Activated T-cell treated with anti-CD3 and anti-CD28 coated beads, Interleukin-2, amount 50 U/mL, for 4 hours (primary cell): Measurements from ENCODE around the gene PPM1G. TPM values are rescaled to one million over a fixed set of nuclear protein-coding genes. Genes with fewer than 3 reads are reported as not detected.
A peak's percentile ranks its signal among the peaks of the same experiment; 100 is the strongest.
"Not testable (repeated sequence)": the region's sequence is repeated elsewhere in the genome, so short reads cannot be mapped to it uniquely, and the experiment has no call there.

Experiments
- ATAC-seq, 2 donors: fragments of 200-7000 bp; cut with Tn5 transposase; one replicate each; pipeline ENCODE4 v1.10.0; 2021
- DNase-seq: peaks from one replicate; pipeline ENCODE4 v3.0.0-alpha.2; 2020
- H3K27me3 Mint-ChIP-seq: one replicate; pipeline ENCODE4 v1.8.0; 2021; ENCODE audit warnings: low read depth, mixed read lengths
- H3K36me3 Mint-ChIP-seq: one replicate; pipeline ENCODE4 v1.8.0; 2022; ENCODE audit warnings: mixed read lengths; ENCODE audit not compliant: insufficient read depth
- H3K4me1 Mint-ChIP-seq: one replicate; pipeline ENCODE4 v1.8.0; 2021; ENCODE audit warnings: low read depth, mixed read lengths
- H3K4me3 Mint-ChIP-seq: one replicate; pipeline ENCODE4 v1.8.0; 2021; ENCODE audit warnings: mild to moderate bottlenecking, moderate library complexity, mixed read lengths
- H3K9me3 Mint-ChIP-seq: one replicate; pipeline ENCODE4 v1.8.0; 2021; ENCODE audit warnings: mixed read lengths
- total RNA-seq, 3 donors: library from RNA; stranded (reverse); gene quantifications; one replicate each; pipeline ENCODE4 v1.2.1, GENCODE V29; 2021

PPM1G gene
- total RNA-seq, 3 donors from 2014 or later = 177 to 208 (median 186) TPM

GRCh38 chr2:27373567-27373966 lies 35.8 kb downstream of the PPM1G start:
- DNase-seq = no peak
- Mint-ChIP-seq H3K4me3 (no peak overlapping the region), H3K9me3 (no peaks in the 10 kb centered on the region), H3K36me3 (peaks cover 50% of the 10 kb centered on the region), H3K4me1 (peaks cover 33% of the 10 kb centered on the region), H3K27me3 (no peaks in the 10 kb centered on the region)
- no peak for ATAC-seq

- DNase-seq = no peak
- Mint-ChIP-seq H3K27me3 (no peaks in the 10 kb centered on the region), H3K4me1 (peaks cover 38% of the 10 kb centered on the region), H3K4me3 (peak overlapping the region; percentile 55), H3K9me3 (no peaks in the 10 kb centered on the region), H3K36me3 (peaks cover 56% of the 10 kb centered on the region)
- ATAC-seq = no peak
These were observed 36.5 kb downstream of the PPM1G start for GRCh38 chr2:27372937-27373336.

GRCh38 chr2:27370816-27371620 lies 38.4 kb downstream of the PPM1G start:
- peaks cover 46% of the 10 kb centered on the region for H3K4me1 Mint-ChIP-seq
- H3K4me3 Mint-ChIP-seq = peak overlapping the region; percentile 82
- H3K36me3 Mint-ChIP-seq = peaks cover 52% of the 10 kb centered on the region
- H3K9me3 Mint-ChIP-seq = no peaks in the 10 kb centered on the region
- DNase-seq (no peak), ATAC-seq (peak; percentile 16)
- no peaks in the 10 kb centered on the region for H3K27me3 Mint-ChIP-seq

GRCh38 chr2:27370026-27370815 lies 39.2 kb downstream of the PPM1G start, which contains the start of the genes EIF2B4 and SNX17:
TSS of gene EIF2B4 (minus strand) at chr2:27370338. CDS start at chr2:27370314, 24 bp downstream.
TSS of gene SNX17 (plus strand) at chr2:27370616. CDS start at chr2:27370744, 128 bp downstream.
- DNase-seq = peak; percentile 99

GRCh38 chr2:27369471-27370025 lies 39.8 kb downstream of the PPM1G start:
- H3K36me3 Mint-ChIP-seq = peaks cover 44% of the 10 kb centered on the region
- H3K4me3 Mint-ChIP-seq = peak overlapping the region; percentile 82
- H3K9me3 Mint-ChIP-seq = no peaks in the 10 kb centered on the region
- ATAC-seq (peak in 1 of 2 donors; percentile 13), DNase-seq (no peak)
- H3K4me1 Mint-ChIP-seq = peaks cover 45% of the 10 kb centered on the region
- no peaks in the 10 kb centered on the region for H3K27me3 Mint-ChIP-seq

More at GRCh38 chr2:27370026-27370815, 39.2 kb downstream of the PPM1G start, which contains the start of the genes EIF2B4 and SNX17:
- H3K36me3 Mint-ChIP-seq = peaks cover 47% of the 10 kb centered on the region
- peaks cover 46% of the 10 kb centered on the region for H3K4me1 Mint-ChIP-seq
- peak; percentile 94 to 96 for ATAC-seq
- H3K9me3 Mint-ChIP-seq = no peaks in the 10 kb centered on the region
- H3K27me3 Mint-ChIP-seq = no peaks in the 10 kb centered on the region
- H3K4me3 Mint-ChIP-seq = peak within 1 kb of the TSS; percentile 82

- Mint-ChIP-seq H3K9me3 (no peaks in the 10 kb centered on the region), H3K4me1 (peaks cover 16% of the 10 kb centered on the region), H3K36me3 (peaks cover 32% of the 10 kb centered on the region), H3K27me3 (no peaks in the 10 kb centered on the region), H3K4me3 (no peak overlapping the region)
- DNase-seq (no peak), ATAC-seq (no peak)
These were observed 45.5 kb downstream of the PPM1G start for GRCh38 chr2:27363933-27364332.

GRCh38 chr2:27362678-27363420 lies 46.5 kb downstream of the PPM1G start:
- H3K27me3 Mint-ChIP-seq = no peaks in the 10 kb centered on the region
- no peak for DNase-seq
- ATAC-seq = no peak
- H3K9me3 Mint-ChIP-seq = no peaks in the 10 kb centered on the region
- peaks cover 26% of the 10 kb centered on the region for H3K36me3 Mint-ChIP-seq
- peaks cover 14% of the 10 kb centered on the region for H3K4me1 Mint-ChIP-seq
- H3K4me3 Mint-ChIP-seq = no peak overlapping the region

- Mint-ChIP-seq H3K4me3 (peak within 1 kb of the TSS; percentile 99), H3K9me3 (no peaks in the 10 kb centered on the region), H3K36me3 (peaks cover 9% of the 10 kb centered on the region), H3K4me1 (peaks cover 42% of the 10 kb centered on the region), H3K27me3 (no peaks in the 10 kb centered on the region)
- DNase-seq (peak; percentile 91), ATAC-seq (peak; percentile 83 to 84)
These were observed 52.8 kb downstream of the PPM1G start, which contains the start of gene GTF3C2 for GRCh38 chr2:27356382-27357181. TSS of gene GTF3C2 (minus strand) at chr2:27356764. CDS start at chr2:27343554, 13,210 bp downstream.

GRCh38 chr2:27356056-27356381 lies 53.4 kb downstream of the PPM1G start:
- DNase-seq = no peak
- peaks cover 9% of the 10 kb centered on the region for H3K36me3 Mint-ChIP-seq
- H3K4me3 Mint-ChIP-seq = peak overlapping the region; percentile 99
- H3K9me3 Mint-ChIP-seq = no peaks in the 10 kb centered on the region
- H3K4me1 Mint-ChIP-seq = peaks cover 45% of the 10 kb centered on the region
- ATAC-seq = peak; percentile 28 to 29
- no peaks in the 10 kb centered on the region for H3K27me3 Mint-ChIP-seq

GRCh38 chr2:27354597-27354927 lies 54.8 kb downstream of the PPM1G start:
- Mint-ChIP-seq H3K4me1 (peaks cover 50% of the 10 kb centered on the region), H3K27me3 (no peaks in the 10 kb centered on the region), H3K36me3 (peaks cover 13% of the 10 kb centered on the region), H3K4me3 (peak overlapping the region; percentile 99), H3K9me3 (no peaks in the 10 kb centered on the region)
- DNase-seq = no peak
- ATAC-seq = no peak

- no peaks in the 10 kb centered on the region for H3K27me3 Mint-ChIP-seq
- H3K4me1 Mint-ChIP-seq = peaks cover 52% of the 10 kb centered on the region
- ATAC-seq = no peak
- peak overlapping the region; percentile 51 for H3K4me3 Mint-ChIP-seq
- H3K36me3 Mint-ChIP-seq = peaks cover 14% of the 10 kb centered on the region
- DNase-seq = no peak
- no peaks in the 10 kb centered on the region for H3K9me3 Mint-ChIP-seq
These were observed 55.4 kb downstream of the PPM1G start for GRCh38 chr2:27353762-27354596.

GRCh38 chr2:27353386-27353761 lies 56.0 kb downstream of the PPM1G start:
- not testable (repeated sequence) for H3K9me3 Mint-ChIP-seq

More at GRCh38 chr2:27353386-27353761, 56.0 kb downstream of the PPM1G start:
- H3K4me3 Mint-ChIP-seq, DNase-seq, ATAC-seq, H3K27me3 Mint-ChIP-seq: not testable (repeated sequence)
- peaks cover 49% of the 10 kb centered on the region for H3K4me1 Mint-ChIP-seq
- H3K36me3 Mint-ChIP-seq = peaks cover 14% of the 10 kb centered on the region
